SK-N-SH treated with all-trans-retinoic acid at 6 μM for 48 hours (cell line): ENCODE results near the gene MCF2.

Experiments used
- CREB5 ChIP-seq: fragments of 250-450 bp; sonication (Bioruptor Pico); IDR thresholded peaks from 2 replicates; pipeline ENCODE4 v1.5.1; 2020; ENCODE audit warnings: low read depth, mild to moderate bottlenecking, moderate library complexity
- CSDC2 ChIP-seq: fragments of 250-450 bp; sonication (Bioruptor Pico); IDR thresholded peaks from 2 replicates; pipeline ENCODE4 v1.5.0; 2020; ENCODE audit warnings: mild to moderate bottlenecking, moderate library complexity
- GLIS3 ChIP-seq: fragments of 250-450 bp; sonication (Bioruptor Pico); IDR thresholded peaks from 2 replicates; pipeline ENCODE4 v1.5.0; 2020; ENCODE audit warnings: mild to moderate bottlenecking, moderate library complexity
- OSR1 ChIP-seq: fragments of 250-450 bp; sonication (Bioruptor Pico); IDR thresholded peaks from 2 replicates; pipeline ENCODE4 v1.8.0; 2022; ENCODE audit warnings: moderate library complexity, mild to moderate bottlenecking, inconsistent platforms
- PATZ1 ChIP-seq: fragments of 250-450 bp; sonication (Bioruptor Pico); IDR thresholded peaks from 2 replicates; pipeline ENCODE4 v1.8.0; 2020; ENCODE audit warnings: mild to moderate bottlenecking, moderate library complexity, borderline replicate concordance
- POU6F1 ChIP-seq: fragments of 250-450 bp; sonication (Bioruptor Pico); IDR thresholded peaks from 2 replicates; pipeline ENCODE4 v1.8.0; 2021; ENCODE audit warnings: low read depth, mild to moderate bottlenecking, moderate library complexity, borderline replicate concordance
- PPARA ChIP-seq: fragments of 250-450 bp; sonication (Bioruptor Pico); IDR thresholded peaks from 2 replicates; pipeline ENCODE4 v1.5.0; 2020; ENCODE audit warnings: mild to moderate bottlenecking, borderline replicate concordance
- RARB ChIP-seq: fragments of 250-450 bp; sonication (Bioruptor Pico); IDR thresholded peaks from 2 replicates; pipeline ENCODE4 v1.8.0; 2021; ENCODE audit warnings: mild to moderate bottlenecking, moderate library complexity
- TCF4 ChIP-seq: fragments of 250-450 bp; sonication (Bioruptor Pico); IDR thresholded peaks from 2 replicates; pipeline ENCODE4 v1.8.0; 2021; ENCODE audit warnings: mild to moderate bottlenecking, moderate library complexity, borderline replicate concordance
- ZFP3 ChIP-seq: fragments of 250-450 bp; sonication (Bioruptor Pico); IDR thresholded peaks from 2 replicates; pipeline ENCODE4 v1.5.0; 2020; ENCODE audit warnings: mild to moderate bottlenecking, moderate library complexity
- ZFP30 ChIP-seq: fragments of 450-650 bp; formaldehyde crosslinking; IDR thresholded peaks from 2 replicates; pipeline ENCODE4 v1.5.0; 2022; ENCODE audit warnings: mild to moderate bottlenecking, moderate library complexity
- ZNF70 ChIP-seq: fragments of 450-650 bp; formaldehyde crosslinking; IDR thresholded peaks from 2 replicates; pipeline ENCODE4 v1.5.0; 2020; ENCODE audit warnings: mild to moderate bottlenecking, moderate library complexity

- TF ChIP-seq ZFP3 (CRISPR knock-in tag) (no peak), PPARA (CRISPR knock-in tag) (no peak), CREB5 (CRISPR knock-in tag) (no peak), POU6F1 (no peak), TCF4 (CRISPR knock-in tag) (no peak), PATZ1 (no peak), ZFP30 (CRISPR knock-in tag) (no peak), OSR1 (CRISPR knock-in tag) (no peak), ZNF70 (CRISPR knock-in tag) (no peak), RARB (CRISPR knock-in tag) (no peak), CSDC2 (no peak), GLIS3 (CRISPR knock-in tag) (no peak)
Measured at GRCh38 chrX:139542652-139543051, 165.3 kb downstream of the MCF2 start.
